Right lobe of liver (tissue), 6 donors: ENCODE results near the gene KIF2C. TPM values are rescaled to one million over a fixed set of nuclear protein-coding genes. Genes with fewer than 3 reads are reported as not detected.
A peak's percentile ranks its signal among the peaks of the same experiment; 100 is the strongest.

Experiments used
- ATAC-seq, 4 donors: fragments of 200-7000 bp; cut with Tn5 transposase; one replicate each; pipeline ENCODE4 v1.9.1; 2020; ENCODE audit warnings: mild to moderate bottlenecking in 4 of 4, moderate library complexity in 4 of 4
- DNase-seq, 3 donors: peaks; one replicate each; pipeline ENCODE4 v3.0.0-alpha.2; 2020
- H3K27ac ChIP-seq, 3 donors: fragments of 200-600 bp; one replicate each; pipeline ENCODE4 v1.8.0; 2022
- H3K27me3 ChIP-seq, 2 donors: fragments of 200-600 bp; one replicate each; pipeline ENCODE4 v1.8.0; 2022
- H3K36me3 ChIP-seq, 4 donors: fragments of 200-600 bp; sonication (generic) in 1 of 4; one replicate each; pipeline versions ENCODE4 v1.5.1 to v1.8.0; 2017 to 2022; ENCODE audit warnings: control low read depth in 1 of 4
- H3K4me1 ChIP-seq, 4 donors: fragments of 200-600 bp; sonication (generic) in 1 of 4; one replicate each; pipeline versions ENCODE4 v1.5.1 to v1.8.0; 2017 to 2022; ENCODE audit warnings: control low read depth in 1 of 4
- H3K4me3 ChIP-seq, 3 donors: fragments of 200-600 bp; one replicate each; pipeline ENCODE4 v1.8.0; 2022
- H3K9me3 ChIP-seq, 4 donors: fragments of 200-600 bp; sonication (generic) in 1 of 4; one replicate each; pipeline versions ENCODE4 v1.5.1 to v1.8.0; 2017 to 2022; ENCODE audit warnings: control low read depth in 1 of 4
- CTCF ChIP-seq, 4 donors: fragments of 200-600 bp in 3 of 4; fragments of 450-650 bp in 1 of 4; IDR thresholded peaks; one replicate each; pipeline versions ENCODE4 v1.5.1 to v1.8.0; 2016 to 2022; ENCODE audit warnings: antibody characterized with exemption in 4 of 4, mild to moderate bottlenecking in 2 of 4
- POLR2A ChIP-seq: fragments of 450-650 bp; IDR thresholded peaks from one replicate; pipeline ENCODE4 v1.6.1; 2017; ENCODE audit warnings: antibody characterized with exemption, mild to moderate bottlenecking
- WGBS: methylation state at CpG from one replicate; pipeline ENCODE4 v1.1.6; 2018; ENCODE audit warnings: low coverage, low lambda C conversion rate; ENCODE audit not compliant: insufficient coverage; ENCODE audit errors: missing lambda C conversion rate; 5-methylcytosine and 5-hydroxymethylcytosine counted together
- intact Hi-C, 2 donors: fragments of 100-400 bp; cut with DNase I; formaldehyde crosslinking; loops; one replicate each; pipeline versions ENCODE4 v1.11.2 to v1.14.1; 2022
- total RNA-seq, 6 experiments: library from RNA; depleted of rRNA in 2 of 6; stranded (reverse); fragments of >200 nt in 2 of 6; fragmentation: NEBNext Ultra II Directional in 3 of 6; extraction: Animal tissue kit (Norgen Biotek cat#: 25700) in 3 of 6; gene quantifications; one replicate each; pipeline versions ENCODE4 v1.1.0 to v1.2.4, GENCODE V29; 2016 to 2023
- donor health status: DM: no; HTN: yes; CAD: no.
- donor health status: DM: no; HTN: no; CAD: no.
- donor health status: DM: no; HTN: no; CAD: no.
- donor health status: DM: no; HTN: yes; CAD: no.
- donor health status: DM: no; HTN: yes; CAD: no.

Gene KIF2C
- total RNA-seq, 6 experiments from 2014 or later = 0.22 to 1.4 (median 0.37) TPM; not detected in 1

GRCh38 chr1:44714944-44715571, 24.6 kb upstream of the KIF2C start:
- intact Hi-C loops = no loop called here
- no peaks in the 10 kb centered on the region for H3K36me3 ChIP-seq
- TF ChIP-seq CTCF (IDR thresholded peaks at IDR 0.05) (peak; percentile 79 to 96 (median 91)), POLR2A (no peak)
- peak in 2 of 3 donors; percentile 48 to 74 for DNase-seq
- H3K9me3 ChIP-seq = no peaks in the 10 kb centered on the region
- peak; percentile 96 to 98 (median 98) for ATAC-seq
- H3K4me3 ChIP-seq = no peak overlapping the region
- no peaks in the 10 kb centered on the region for H3K27me3 ChIP-seq
- H3K4me1 ChIP-seq = peaks cover 0 to 3% (median 0%) of the 10 kb centered on the region in 4 donors
- 9% methylated on average over 5 of the region's 9 CpGs for WGBS
- no peak overlapping the region for H3K27ac ChIP-seq

- Histone ChIP-seq H3K9me3 (no peaks in the 10 kb centered on the region), H3K4me1 (peaks cover 0 to 3% (median 0%) of the 10 kb centered on the region in 4 donors), H3K27ac (no peak overlapping the region), H3K36me3 (no peaks in the 10 kb centered on the region), H3K4me3 (no peak overlapping the region), H3K27me3 (no peaks in the 10 kb centered on the region)
- no peak for TF ChIP-seq POLR2A
- no peak for TF ChIP-seq CTCF (IDR thresholded peaks at IDR 0.05)
- intact Hi-C loops = no loop called here
- ATAC-seq (no peak), DNase-seq (no peak)
- WGBS = 82% methylated on average over 4 of the region's 4 CpGs
These were observed 22.5 kb upstream of the KIF2C start for GRCh38 chr1:44717156-44717555.

- H3K4me1 ChIP-seq = peaks cover 0 to 3% (median 0%) of the 10 kb centered on the region in 4 donors
- H3K27me3 ChIP-seq = no peaks in the 10 kb centered on the region
- ATAC-seq (no peak), DNase-seq (no peak)
- H3K27ac ChIP-seq = no peak overlapping the region
- H3K36me3 ChIP-seq = no peaks in the 10 kb centered on the region
- no peaks in the 10 kb centered on the region for H3K9me3 ChIP-seq
- H3K4me3 ChIP-seq = no peak overlapping the region
- intact Hi-C loops = no loop called here
- 50% methylated on average over 1 of the region's 1 CpG for WGBS
- no peak for TF ChIP-seq CTCF (IDR thresholded peaks at IDR 0.05)
- no peak for TF ChIP-seq POLR2A
These were observed 22.0 kb upstream of the KIF2C start for GRCh38 chr1:44717653-44718052.

- Histone ChIP-seq H3K4me1 (peaks cover 0 to 3% (median 0%) of the 10 kb centered on the region in 4 donors), H3K9me3 (no peaks in the 10 kb centered on the region), H3K4me3 (no peak overlapping the region), H3K27ac (no peak overlapping the region), H3K36me3 (no peaks in the 10 kb centered on the region), H3K27me3 (no peaks in the 10 kb centered on the region)
- WGBS = 86% methylated on average over 6 of the region's 6 CpGs
- no peak for ATAC-seq
- intact Hi-C loops = no loop called here
- no peak for DNase-seq
- no peak for TF ChIP-seq POLR2A
- TF ChIP-seq CTCF (IDR thresholded peaks at IDR 0.05) = no peak
These were observed 21.5 kb upstream of the KIF2C start for GRCh38 chr1:44718091-44718490.
